ENCODE data around the gene DAPK1. TPM values are rescaled to one million over a fixed set of nuclear protein-coding genes. Genes with fewer than 3 reads are reported as not detected.

DAPK1 gene
- total and polyA plus RNA-seq, 2 donors (not counting 1 experiment from before 2014, with no cell fraction given) = 1.7 to 2.8 TPM

- Histone ChIP-seq H3K27ac (ENCODE audit: low read length in 2 of 2) (no peak overlapping the region), H3K27me3 (replicated peaks in 1 of 4; ENCODE audit: control extremely low read depth in 1 of 4, control insufficient read depth in 3 of 4, insufficient read depth in 4 of 4, low read length in 3 of 4) (no peaks in the 10 kb centered on the region), H3K79me2 (ENCODE audit: control insufficient read depth, insufficient read depth, low read length) (no peaks in the 10 kb centered on the region), H2AFZ (ENCODE audit: insufficient read depth, low read depth, low read length, poor library complexity, severe bottlenecking) (no peak overlapping the region), H3K9me3 (ENCODE audit: control extremely low read depth in 1 of 3, control insufficient read depth in 2 of 3, insufficient read depth in 1 of 3, low read length in 2 of 3) (no peaks in the 10 kb centered on the region), H3K4me3 (ENCODE audit: control extremely low read depth in 1 of 5, extremely low read depth in 1 of 5, insufficient read depth in 1 of 5, low read depth in 2 of 5, low read length in 4 of 5) (no peak overlapping the region), H3K4me2 (replicated peaks; ENCODE audit: low read depth, low read length, poor library complexity, severe bottlenecking) (no peak overlapping the region), H3K9ac (ENCODE audit: low read length) (no peak overlapping the region), H3K36me3 (replicated peaks in 1 of 2; ENCODE audit: control extremely low read depth in 1 of 2, control insufficient read depth in 1 of 2, extremely low read depth in 1 of 2, insufficient read depth in 2 of 2, low read length in 1 of 2) (no peaks in the 10 kb centered on the region), H3K4me1 (ENCODE audit: control insufficient read depth in 2 of 2, insufficient read depth in 2 of 2, low read length in 2 of 2) (no peaks in the 10 kb centered on the region), H4K20me1 (ENCODE audit: control insufficient read depth, insufficient read depth, low read length, poor library complexity, severe bottlenecking) (no peaks in the 10 kb centered on the region)
- DNase-seq = no peak
- no peak overlapping the region for H3K27ac Mint-ChIP-seq
- ATAC-seq (ENCODE audit: low read depth) = no peak
- no peak overlapping the region for H3K4me3 Mint-ChIP-seq
- intact Hi-C loops (cut with micrococcal nuclease) = no loop called here
- POLR2A ChIA-PET = no interaction called here
- H3K27me3 Mint-ChIP-seq = no peaks in the 10 kb centered on the region
- no peaks in the 10 kb centered on the region for H3K9me3 Mint-ChIP-seq (ENCODE audit: insufficient read depth)
- CTCF ChIA-PET = no interaction called here
- TF ChIP-seq, protein P1, sequence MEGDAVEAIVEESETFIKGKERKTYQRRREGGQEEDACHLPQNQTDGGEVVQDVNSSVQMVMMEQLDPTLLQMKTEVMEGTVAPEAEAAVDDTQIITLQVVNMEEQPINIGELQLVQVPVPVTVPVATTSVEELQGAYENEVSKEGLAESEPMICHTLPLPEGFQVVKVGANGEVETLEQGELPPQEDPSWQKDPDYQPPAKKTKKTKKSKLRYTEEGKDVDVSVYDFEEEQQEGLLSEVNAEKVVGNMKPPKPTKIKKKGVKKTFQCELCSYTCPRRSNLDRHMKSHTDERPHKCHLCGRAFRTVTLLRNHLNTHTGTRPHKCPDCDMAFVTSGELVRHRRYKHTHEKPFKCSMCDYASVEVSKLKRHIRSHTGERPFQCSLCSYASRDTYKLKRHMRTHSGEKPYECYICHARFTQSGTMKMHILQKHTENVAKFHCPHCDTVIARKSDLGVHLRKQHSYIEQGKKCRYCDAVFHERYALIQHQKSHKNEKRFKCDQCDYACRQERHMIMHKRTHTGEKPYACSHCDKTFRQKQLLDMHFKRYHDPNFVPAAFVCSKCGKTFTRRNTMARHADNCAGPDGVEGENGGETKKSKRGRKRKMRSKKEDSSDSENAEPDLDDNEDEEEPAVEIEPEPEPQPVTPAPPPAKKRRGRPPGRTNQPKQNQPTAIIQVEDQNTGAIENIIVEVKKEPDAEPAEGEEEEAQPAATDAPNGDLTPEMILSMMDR (IDR thresholded peaks at IDR 0.05) = no peak
- TF ChIP-seq EZH2 (IDR thresholded peaks at IDR 0.05; ENCODE audit: borderline replicate concordance, insufficient read depth, low read depth, low read length, poor library complexity, severe bottlenecking) = no peak
- no CpG with 5 or more reads among the region's 3 CpGs for WGBS (ENCODE audit: insufficient coverage)
- H3K4me1 Mint-ChIP-seq = no peaks in the 10 kb centered on the region
Observed at GRCh38 chr9:87581513-87581912, 83.8 kb downstream of the DAPK1 start.

- no peak overlapping the region for H3K9ac ChIP-seq (ENCODE audit: low read length)
- 92% methylated on average over 8 of the region's 10 CpGs for WGBS (ENCODE audit: insufficient coverage)
- POLR2A ChIA-PET = no interaction called here
Observed at GRCh38 chr9:87581949-87582637, 84.4 kb downstream of the DAPK1 start.

More at GRCh38 chr9:87581949-87582637, 84.4 kb downstream of the DAPK1 start:
- DNase-seq (no peak), ATAC-seq (ENCODE audit: low read depth) (no peak)
- Histone ChIP-seq H3K4me3 (ENCODE audit: control extremely low read depth in 1 of 5, extremely low read depth in 1 of 5, insufficient read depth in 1 of 5, low read depth in 2 of 5, low read length in 4 of 5) (no peak overlapping the region), H3K4me2 (replicated peaks; ENCODE audit: low read depth, low read length, poor library complexity, severe bottlenecking) (no peak overlapping the region), H3K9me3 (ENCODE audit: control extremely low read depth in 1 of 3, control insufficient read depth in 2 of 3, insufficient read depth in 1 of 3, low read length in 2 of 3) (no peaks in the 10 kb centered on the region), H3K79me2 (ENCODE audit: control insufficient read depth, insufficient read depth, low read length) (no peaks in the 10 kb centered on the region), H3K36me3 (replicated peaks in 1 of 2; ENCODE audit: control extremely low read depth in 1 of 2, control insufficient read depth in 1 of 2, extremely low read depth in 1 of 2, insufficient read depth in 2 of 2, low read length in 1 of 2) (no peaks in the 10 kb centered on the region), H4K20me1 (ENCODE audit: control insufficient read depth, insufficient read depth, low read length, poor library complexity, severe bottlenecking) (no peaks in the 10 kb centered on the region), H3K27ac (ENCODE audit: low read length in 2 of 2) (no peak overlapping the region), H3K27me3 (replicated peaks in 1 of 4; ENCODE audit: control extremely low read depth in 1 of 4, control insufficient read depth in 3 of 4, insufficient read depth in 4 of 4, low read length in 3 of 4) (no peaks in the 10 kb centered on the region), H3K4me1 (ENCODE audit: control insufficient read depth in 2 of 2, insufficient read depth in 2 of 2, low read length in 2 of 2) (no peaks in the 10 kb centered on the region), H2AFZ (ENCODE audit: insufficient read depth, low read depth, low read length, poor library complexity, severe bottlenecking) (no peak overlapping the region)
- intact Hi-C loops (cut with micrococcal nuclease) = no loop called here
- H3K9me3 Mint-ChIP-seq (ENCODE audit: insufficient read depth) = no peaks in the 10 kb centered on the region
- no peak overlapping the region for H3K27ac Mint-ChIP-seq
- no peaks in the 10 kb centered on the region for H3K4me1 Mint-ChIP-seq
- TF ChIP-seq EZH2 (IDR thresholded peaks at IDR 0.05; ENCODE audit: borderline replicate concordance, insufficient read depth, low read depth, low read length, poor library complexity, severe bottlenecking) = no peak
- TF ChIP-seq, protein P1 (IDR thresholded peaks at IDR 0.05) = no peak
- no peaks in the 10 kb centered on the region for H3K27me3 Mint-ChIP-seq
- H3K4me3 Mint-ChIP-seq = no peak overlapping the region
- CTCF ChIA-PET = no interaction called here
